ENCODE results near the gene NCOA5. TPM values are rescaled to one million over a fixed set of nuclear protein-coding genes. Genes with fewer than 3 reads are reported as not detected.

Gene NCOA5
- total RNA-seq, 1 experiment from 2014 or later: 16.5 TPM

DNA sequence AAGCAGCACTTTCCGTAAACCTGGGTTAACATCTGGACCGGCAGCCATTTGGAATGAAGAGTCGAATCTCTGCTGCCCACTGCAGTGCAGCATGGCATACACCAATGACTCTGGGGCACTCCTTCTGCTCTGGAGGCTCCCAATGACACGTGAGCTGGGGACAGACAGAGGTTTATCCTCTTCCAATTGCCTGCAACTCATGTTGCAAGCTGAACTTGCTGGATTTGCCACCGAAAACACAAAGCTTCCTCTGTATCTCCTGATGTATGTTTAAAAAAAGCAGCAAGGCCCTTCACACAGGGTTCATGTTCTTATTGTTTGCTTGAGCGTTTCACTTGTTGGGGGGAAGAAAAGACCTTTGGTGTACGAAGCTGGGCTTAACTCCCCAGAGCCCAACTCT lies 10.8 kb downstream of the NCOA5 start:
- ChIA-PET CTCF (interaction anchor here (0.7 to 1.9 kb wide), 3 partner anchors 20 to 158 kb away, joined by 3 to 5 read pairs (median 4); no protein-coding TSS in a partner anchor), POLR2A (interaction anchor here (0.6 kb wide), 1 partner anchor 271 kb away, joined by 3 read pairs; no protein-coding TSS in a partner anchor)
- Mint-ChIP-seq H3K36me3 (peaks cover 19% of the 10 kb centered on the region), H3K9me3 (no peaks in the 10 kb centered on the region), H3K27ac (peak overlapping the region; percentile 26), H3K4me1 (peaks cover 37% of the 10 kb centered on the region), H3K27me3 (ENCODE audit: low read depth) (no peaks in the 10 kb centered on the region), H3K4me3 (no peak overlapping the region)
- DNase-seq (ENCODE audit: low spot score): no peak
- TF ChIP-seq, protein P1, sequence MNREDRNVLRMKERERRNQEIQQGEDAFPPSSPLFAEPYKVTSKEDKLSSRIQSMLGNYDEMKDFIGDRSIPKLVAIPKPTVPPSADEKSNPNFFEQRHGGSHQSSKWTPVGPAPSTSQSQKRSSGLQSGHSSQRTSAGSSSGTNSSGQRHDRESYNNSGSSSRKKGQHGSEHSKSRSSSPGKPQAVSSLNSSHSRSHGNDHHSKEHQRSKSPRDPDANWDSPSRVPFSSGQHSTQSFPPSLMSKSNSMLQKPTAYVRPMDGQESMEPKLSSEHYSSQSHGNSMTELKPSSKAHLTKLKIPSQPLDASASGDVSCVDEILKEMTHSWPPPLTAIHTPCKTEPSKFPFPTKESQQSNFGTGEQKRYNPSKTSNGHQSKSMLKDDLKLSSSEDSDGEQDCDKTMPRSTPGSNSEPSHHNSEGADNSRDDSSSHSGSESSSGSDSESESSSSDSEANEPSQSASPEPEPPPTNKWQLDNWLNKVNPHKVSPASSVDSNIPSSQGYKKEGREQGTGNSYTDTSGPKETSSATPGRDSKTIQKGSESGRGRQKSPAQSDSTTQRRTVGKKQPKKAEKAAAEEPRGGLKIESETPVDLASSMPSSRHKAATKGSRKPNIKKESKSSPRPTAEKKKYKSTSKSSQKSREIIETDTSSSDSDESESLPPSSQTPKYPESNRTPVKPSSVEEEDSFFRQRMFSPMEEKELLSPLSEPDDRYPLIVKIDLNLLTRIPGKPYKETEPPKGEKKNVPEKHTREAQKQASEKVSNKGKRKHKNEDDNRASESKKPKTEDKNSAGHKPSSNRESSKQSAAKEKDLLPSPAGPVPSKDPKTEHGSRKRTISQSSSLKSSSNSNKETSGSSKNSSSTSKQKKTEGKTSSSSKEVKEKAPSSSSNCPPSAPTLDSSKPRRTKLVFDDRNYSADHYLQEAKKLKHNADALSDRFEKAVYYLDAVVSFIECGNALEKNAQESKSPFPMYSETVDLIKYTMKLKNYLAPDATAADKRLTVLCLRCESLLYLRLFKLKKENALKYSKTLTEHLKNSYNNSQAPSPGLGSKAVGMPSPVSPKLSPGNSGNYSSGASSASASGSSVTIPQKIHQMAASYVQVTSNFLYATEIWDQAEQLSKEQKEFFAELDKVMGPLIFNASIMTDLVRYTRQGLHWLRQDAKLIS (CRISPR knock-in tag; IDR thresholded peaks at IDR 0.05; ENCODE audit: borderline replicate concordance): no peak
- ATAC-seq: no peak; the same call in 1 of the 2 replicates

DNA sequence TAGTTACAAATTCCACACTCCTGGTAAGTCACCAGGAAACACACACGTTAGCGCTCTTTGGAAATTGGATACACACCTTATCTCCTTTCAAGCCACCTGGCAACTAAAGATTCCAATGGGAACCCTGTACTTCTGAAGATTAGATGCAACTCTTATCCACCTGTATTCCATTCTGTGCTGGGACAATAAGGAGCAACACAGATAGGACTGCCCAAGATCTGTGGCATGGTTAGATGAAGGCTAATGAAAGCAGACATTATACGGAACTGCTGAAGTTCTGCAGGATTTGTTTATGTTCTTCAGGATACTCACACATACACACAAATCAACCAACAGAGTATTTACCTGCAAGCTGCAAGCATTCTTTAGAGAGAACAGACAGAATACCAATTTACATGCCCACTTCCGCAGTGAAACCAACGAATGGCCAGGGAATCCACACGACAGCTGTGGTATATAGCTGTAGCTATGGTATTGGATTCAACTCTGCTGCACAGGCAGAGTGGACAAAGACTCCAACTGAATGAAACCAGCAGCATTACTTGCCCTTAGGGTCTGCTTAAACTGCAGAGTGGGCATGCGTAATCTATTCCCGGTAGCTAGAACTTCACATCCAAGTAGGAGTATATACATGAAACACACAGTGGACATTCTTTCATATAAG lies 12.0 kb downstream of the NCOA5 start:
- peak overlapping the region; percentile 18; the same call in 1 of the 2 replicates for H3K27ac Mint-ChIP-seq
- peaks cover 30% of the 10 kb centered on the region for H3K4me1 Mint-ChIP-seq
- POLR2A ChIA-PET: no interaction called here
- no peak for ATAC-seq
- TF ChIP-seq JUN (CRISPR knock-in tag; IDR thresholded peaks at IDR 0.05) (no peak), MXD4 (CRISPR knock-in tag; IDR thresholded peaks at IDR 0.05; ENCODE audit: borderline replicate concordance) (no peak), GRHL2 (CRISPR knock-in tag; IDR thresholded peaks at IDR 0.05; ENCODE audit: insufficient replicate concordance, severe bottlenecking) (no peak), ZNF671 (CRISPR knock-in tag; IDR thresholded peaks at IDR 0.05) (no peak), HMGA2 (CRISPR knock-in tag; IDR thresholded peaks at IDR 0.05) (no peak), ZNF423 (CRISPR knock-in tag; IDR thresholded peaks at IDR 0.05) (no peak), IRF2 (CRISPR knock-in tag; IDR thresholded peaks at IDR 0.05; ENCODE audit: borderline replicate concordance, low read depth) (no peak)
- TF ChIP-seq, protein P2, sequence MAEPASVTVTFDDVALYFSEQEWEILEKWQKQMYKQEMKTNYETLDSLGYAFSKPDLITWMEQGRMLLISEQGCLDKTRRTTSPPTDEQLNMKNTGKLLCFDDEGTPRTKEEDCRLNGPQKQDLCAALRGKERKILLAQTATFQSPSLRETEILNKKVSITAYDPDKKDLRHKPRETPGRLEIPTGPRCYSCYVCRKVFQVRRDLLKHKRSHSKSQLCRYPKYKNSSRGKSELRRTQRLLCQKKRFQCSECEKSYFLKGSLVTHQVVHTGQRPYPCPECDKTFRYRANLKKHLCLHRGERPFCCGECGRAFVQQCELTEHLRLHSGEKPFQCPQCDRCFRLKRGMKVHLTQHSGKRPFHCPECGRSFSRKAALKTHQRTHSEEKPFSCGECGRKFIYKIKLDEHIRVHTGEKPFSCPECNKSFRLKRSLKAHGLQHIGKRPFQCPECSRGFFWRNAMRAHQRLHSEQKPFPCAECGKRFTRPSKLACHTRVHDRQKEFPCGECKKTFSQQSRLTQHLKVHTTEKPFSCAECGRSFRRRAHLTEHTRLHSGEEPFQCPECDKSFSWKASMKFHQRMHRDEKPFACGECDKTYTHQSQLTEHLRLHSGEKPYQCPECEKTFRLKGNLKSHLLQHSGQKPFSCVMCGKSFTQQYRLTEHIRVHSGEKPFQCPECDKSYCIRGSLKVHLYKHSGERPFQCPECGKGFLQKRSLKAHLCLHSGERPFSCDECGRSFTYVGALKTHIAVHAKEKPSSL (CRISPR knock-in tag; conservative IDR thresholded peaks at IDR 0.05): no peak
- TF ChIP-seq, protein P3, sequence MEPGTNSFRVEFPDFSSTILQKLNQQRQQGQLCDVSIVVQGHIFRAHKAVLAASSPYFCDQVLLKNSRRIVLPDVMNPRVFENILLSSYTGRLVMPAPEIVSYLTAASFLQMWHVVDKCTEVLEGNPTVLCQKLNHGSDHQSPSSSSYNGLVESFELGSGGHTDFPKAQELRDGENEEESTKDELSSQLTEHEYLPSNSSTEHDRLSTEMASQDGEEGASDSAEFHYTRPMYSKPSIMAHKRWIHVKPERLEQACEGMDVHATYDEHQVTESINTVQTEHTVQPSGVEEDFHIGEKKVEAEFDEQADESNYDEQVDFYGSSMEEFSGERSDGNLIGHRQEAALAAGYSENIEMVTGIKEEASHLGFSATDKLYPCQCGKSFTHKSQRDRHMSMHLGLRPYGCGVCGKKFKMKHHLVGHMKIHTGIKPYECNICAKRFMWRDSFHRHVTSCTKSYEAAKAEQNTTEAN (CRISPR knock-in tag; IDR thresholded peaks at IDR 0.05): no peak
- TF ChIP-seq, protein P4, sequence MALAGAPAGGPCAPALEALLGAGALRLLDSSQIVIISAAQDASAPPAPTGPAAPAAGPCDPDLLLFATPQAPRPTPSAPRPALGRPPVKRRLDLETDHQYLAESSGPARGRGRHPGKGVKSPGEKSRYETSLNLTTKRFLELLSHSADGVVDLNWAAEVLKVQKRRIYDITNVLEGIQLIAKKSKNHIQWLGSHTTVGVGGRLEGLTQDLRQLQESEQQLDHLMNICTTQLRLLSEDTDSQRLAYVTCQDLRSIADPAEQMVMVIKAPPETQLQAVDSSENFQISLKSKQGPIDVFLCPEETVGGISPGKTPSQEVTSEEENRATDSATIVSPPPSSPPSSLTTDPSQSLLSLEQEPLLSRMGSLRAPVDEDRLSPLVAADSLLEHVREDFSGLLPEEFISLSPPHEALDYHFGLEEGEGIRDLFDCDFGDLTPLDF (CRISPR knock-in tag; IDR thresholded peaks at IDR 0.05): no peak
- TF ChIP-seq, protein P5, sequence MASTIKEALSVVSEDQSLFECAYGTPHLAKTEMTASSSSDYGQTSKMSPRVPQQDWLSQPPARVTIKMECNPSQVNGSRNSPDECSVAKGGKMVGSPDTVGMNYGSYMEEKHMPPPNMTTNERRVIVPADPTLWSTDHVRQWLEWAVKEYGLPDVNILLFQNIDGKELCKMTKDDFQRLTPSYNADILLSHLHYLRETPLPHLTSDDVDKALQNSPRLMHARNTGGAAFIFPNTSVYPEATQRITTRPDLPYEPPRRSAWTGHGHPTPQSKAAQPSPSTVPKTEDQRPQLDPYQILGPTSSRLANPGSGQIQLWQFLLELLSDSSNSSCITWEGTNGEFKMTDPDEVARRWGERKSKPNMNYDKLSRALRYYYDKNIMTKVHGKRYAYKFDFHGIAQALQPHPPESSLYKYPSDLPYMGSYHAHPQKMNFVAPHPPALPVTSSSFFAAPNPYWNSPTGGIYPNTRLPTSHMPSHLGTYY (CRISPR knock-in tag; IDR thresholded peaks at IDR 0.05): no peak
- TF ChIP-seq, protein P6, sequence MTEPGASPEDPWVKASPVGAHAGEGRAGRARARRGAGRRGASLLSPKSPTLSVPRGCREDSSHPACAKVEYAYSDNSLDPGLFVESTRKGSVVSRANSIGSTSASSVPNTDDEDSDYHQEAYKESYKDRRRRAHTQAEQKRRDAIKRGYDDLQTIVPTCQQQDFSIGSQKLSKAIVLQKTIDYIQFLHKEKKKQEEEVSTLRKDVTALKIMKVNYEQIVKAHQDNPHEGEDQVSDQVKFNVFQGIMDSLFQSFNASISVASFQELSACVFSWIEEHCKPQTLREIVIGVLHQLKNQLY (CRISPR knock-in tag; IDR thresholded peaks at IDR 0.05): no peak
- H3K27me3 Mint-ChIP-seq (ENCODE audit: low read depth): no peaks in the 10 kb centered on the region
- CTCF ChIA-PET: interaction anchor here (0.8 to 1.9 kb wide), 5 partner anchors 11 to 108 kb away, joined by 3 to 9 read pairs (median 4); no protein-coding TSS in a partner anchor
- no peak for DNase-seq (ENCODE audit: low spot score)
- H3K4me3 Mint-ChIP-seq: no peak overlapping the region
- peaks cover 19% of the 10 kb centered on the region for H3K36me3 Mint-ChIP-seq
- no peaks in the 10 kb centered on the region for H3K9me3 Mint-ChIP-seq
